Measurements from ENCODE around the gene PDZK1IP1.
"Not testable (repeated sequence)": the region's sequence is repeated elsewhere in the genome, so short reads cannot be mapped to it uniquely, and the experiment has no call there.

Gene PDZK1IP1

GRCh38 chr1:47223174-47223920 lies 33.5 kb upstream of the PDZK1IP1 start:
- DNase-seq: no peak

GRCh38 chr1:47222476-47222875 lies 32.6 kb upstream of the PDZK1IP1 start:
- no peak for DNase-seq

GRCh38 chr1:47219590-47220220 lies 29.9 kb upstream of the PDZK1IP1 start:
- no peak for DNase-seq

- no peak for DNase-seq
These were observed 29.2 kb upstream of the PDZK1IP1 start for GRCh38 chr1:47219001-47219400.

- no peak for DNase-seq
These were observed 26.6 kb upstream of the PDZK1IP1 start for GRCh38 chr1:47216278-47217059.

DNA sequence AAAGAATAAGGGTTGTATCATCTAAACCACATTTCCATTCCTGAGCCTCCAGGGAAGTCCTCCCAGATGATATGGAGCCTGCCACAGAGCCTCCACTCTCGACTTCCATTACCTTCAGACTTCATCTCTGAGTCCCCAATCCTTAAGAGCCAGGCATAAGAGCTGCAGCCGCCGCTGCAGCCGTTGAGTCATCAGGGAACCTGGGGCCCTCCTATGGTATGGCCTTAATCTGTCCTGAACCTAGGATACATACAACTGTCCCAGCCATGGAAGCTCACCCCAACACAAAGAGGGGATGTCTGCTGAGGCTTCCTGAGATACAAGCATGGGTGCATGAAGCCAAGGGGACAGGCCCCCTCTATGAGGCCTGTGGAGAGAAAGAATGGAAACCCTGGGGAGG lies 25.9 kb upstream of the PDZK1IP1 start:
- no peak for DNase-seq

- no peak for DNase-seq
These were observed 24.7 kb upstream of the PDZK1IP1 start for GRCh38 chr1:47214549-47214948.

DNA sequence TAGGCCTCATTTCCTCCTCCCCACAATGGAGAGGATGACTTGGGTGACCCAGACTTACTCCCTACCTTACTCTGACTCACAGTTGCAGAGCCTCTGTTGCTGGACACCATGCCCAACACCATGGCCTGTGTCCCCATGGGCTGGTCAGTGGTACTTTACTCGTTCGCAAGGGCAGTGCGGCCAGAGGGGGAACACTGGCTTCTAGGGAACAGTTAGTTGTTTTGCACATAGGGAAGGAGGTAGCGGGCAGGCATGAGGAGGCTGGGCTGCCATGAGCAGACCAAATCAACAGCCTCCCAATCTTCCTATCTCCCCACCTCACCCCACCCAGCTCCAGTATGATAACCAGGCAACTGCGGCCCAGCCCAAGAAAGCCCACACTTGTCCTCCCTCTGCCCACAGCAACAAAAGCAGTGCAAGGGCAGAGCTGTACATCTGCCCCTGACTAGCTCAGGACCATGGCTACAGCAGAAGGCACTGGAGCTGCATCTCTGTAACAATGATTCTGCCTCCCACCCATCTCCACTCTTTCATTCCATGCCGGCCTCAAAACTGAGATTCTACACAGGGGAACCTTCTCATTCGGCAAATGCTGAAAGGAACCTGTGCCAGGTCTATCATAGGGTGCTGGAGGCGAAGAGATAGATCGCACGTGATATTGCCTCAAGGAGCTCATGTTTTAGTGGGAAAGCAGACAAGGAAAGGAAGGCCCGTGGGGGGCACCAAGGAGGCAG lies 23.6 kb upstream of the PDZK1IP1 start:
- no peak for DNase-seq

DNA sequence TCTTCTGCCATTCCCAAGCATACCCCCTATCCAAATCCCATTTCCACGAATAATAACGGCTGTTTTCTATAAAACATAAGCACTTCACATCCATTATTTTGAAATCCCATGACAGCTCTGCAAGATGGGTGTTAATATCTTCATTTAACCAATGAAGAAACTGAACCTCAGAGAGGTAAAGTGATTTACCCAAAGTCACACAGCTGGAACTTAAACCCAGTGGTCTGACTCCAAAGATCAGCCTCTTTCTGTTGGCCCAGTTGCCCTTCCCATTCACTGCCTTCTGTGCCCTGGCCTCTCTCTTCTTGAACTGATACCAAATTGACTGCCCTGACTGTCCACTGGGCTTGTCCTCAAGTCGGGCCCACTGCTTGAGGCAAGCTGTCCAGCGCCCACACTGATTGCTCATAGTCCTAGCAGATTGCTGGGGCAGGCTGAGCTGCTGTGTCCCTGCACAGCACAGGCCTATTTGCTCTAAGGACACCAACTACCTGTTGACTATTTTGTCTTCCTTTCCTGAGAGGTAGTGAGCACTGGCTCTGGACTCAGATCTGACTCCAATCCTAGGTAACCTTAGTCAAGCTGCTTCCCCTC lies 22.9 kb upstream of the PDZK1IP1 start:
- DNase-seq: no peak

DNA sequence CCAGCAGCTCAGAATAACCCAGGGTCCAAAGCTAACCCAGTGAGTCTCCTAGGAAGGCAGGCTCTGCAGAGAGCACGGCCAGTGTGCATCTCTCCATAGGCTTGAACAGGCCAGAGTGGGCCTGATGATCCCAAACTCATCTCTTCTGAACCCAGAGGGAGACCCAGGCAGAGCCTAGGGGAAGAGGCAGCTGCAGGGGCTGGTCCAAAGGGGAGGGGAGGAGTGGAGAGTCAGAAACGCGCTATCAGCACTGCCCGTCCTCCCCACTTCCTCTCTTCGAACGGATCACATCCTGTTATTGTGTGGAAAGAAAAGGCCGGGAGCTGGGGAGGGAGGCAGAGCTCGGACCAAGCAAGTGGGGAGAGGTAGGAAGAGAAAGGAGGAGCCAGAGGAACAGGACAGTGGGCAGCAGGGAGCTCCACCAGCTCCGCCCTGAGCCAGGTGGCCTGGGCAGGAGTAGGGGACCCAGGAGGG lies 22.0 kb upstream of the PDZK1IP1 start:
- no peak for DNase-seq

GRCh38 chr1:47210666-47211065 lies 20.8 kb upstream of the PDZK1IP1 start:
- no peak for DNase-seq

DNA sequence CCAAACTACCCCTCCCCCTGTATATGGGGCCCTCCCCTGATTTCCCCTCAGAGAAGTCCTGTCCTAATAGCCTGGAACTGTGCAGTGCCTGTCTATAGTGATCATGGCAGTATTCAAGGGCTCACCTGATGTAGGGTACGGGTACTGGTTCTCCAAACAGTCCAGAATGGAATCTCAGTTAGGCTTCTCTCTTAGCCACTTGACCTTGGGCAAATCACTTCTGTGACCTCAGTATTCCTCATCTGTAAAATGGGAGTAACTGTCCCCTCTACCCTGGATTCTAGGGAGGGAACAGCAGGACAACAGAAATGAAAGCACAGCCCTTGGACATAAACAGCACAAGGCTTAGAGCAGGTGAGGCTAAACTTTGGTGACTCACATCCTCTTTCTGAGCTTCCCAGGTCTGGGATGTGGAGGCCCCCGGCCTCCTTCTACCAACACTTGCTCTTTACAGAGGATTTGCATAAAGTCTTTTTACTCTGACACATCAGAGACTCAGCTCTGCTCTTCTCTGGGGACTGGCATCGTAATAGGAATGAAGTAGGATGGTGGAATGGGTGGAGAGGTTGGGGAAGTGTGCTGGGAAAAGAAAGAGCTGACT lies 20.0 kb upstream of the PDZK1IP1 start:
- no peak for DNase-seq

DNA sequence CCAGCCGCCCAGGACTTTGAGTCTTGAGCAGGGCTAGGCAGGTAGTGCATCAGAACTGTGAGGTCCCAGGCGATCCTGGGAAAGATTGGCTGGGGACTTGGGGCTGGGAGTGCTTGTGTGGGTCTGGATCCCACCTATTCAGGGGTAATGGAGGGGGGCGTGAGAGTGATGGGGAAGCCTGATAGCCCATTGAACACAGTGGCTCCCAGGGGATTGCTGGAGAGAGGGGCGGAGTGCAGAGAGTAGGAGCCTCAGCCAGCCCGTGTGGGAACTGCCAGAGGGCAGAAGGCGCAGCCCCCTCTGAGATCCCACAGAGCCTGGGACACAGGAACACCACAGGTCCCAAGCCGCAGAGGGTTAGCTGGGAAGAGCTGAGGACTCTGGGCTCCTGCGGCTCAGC lies 19.3 kb upstream of the PDZK1IP1 start:
- no peak for DNase-seq

- no peak for DNase-seq
These were observed 18.6 kb upstream of the PDZK1IP1 start for GRCh38 chr1:47208374-47208850.

- DNase-seq: no peak
These were observed 18.1 kb upstream of the PDZK1IP1 start for GRCh38 chr1:47207803-47208373.

GRCh38 chr1:47205918-47206317 lies 16.1 kb upstream of the PDZK1IP1 start:
- DNase-seq: no peak

GRCh38 chr1:47203504-47203903 lies 13.7 kb upstream of the PDZK1IP1 start:
- not testable (repeated sequence) for DNase-seq

DNA sequence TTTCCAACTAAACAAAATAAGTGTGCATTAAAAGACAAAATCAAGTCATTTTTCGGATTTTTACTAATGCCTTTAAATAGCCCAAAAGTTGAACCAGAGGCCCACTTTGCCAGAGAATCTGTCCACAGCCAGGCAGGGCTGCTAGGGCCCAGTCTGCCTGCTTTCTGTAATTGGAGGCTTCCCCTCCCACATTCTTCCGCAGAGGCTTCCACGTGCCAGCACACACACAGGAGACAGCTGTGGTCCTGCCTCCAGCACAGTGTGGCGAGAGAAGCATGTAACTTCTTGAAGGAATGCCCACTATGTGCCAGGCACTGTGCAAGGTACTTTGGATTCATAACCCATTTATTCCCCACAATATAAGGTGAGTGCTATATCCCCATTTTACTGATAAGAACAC lies 11.3 kb upstream of the PDZK1IP1 start:
- no peak for DNase-seq

DNA sequence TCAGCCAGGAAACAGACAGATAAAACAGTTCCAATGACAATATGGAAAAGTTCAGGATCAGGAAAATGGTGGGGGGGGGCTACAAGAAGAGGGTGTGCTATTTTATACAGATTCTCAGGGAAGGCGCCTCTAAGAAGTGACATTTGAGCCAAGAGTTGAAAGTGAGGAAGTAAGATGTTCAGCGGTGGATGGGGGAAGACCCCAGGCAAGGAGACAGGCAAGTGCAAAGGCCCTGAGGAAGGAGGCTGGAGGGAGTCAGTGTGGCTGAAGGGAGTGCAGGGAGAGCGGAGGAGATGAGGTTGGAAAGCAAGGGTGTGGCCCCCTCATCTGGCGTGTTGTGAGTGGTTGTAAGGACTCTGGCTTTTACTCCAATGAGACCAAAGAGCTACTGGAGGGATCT lies 8.4 kb upstream of the PDZK1IP1 start:
- DNase-seq: no peak

DNA sequence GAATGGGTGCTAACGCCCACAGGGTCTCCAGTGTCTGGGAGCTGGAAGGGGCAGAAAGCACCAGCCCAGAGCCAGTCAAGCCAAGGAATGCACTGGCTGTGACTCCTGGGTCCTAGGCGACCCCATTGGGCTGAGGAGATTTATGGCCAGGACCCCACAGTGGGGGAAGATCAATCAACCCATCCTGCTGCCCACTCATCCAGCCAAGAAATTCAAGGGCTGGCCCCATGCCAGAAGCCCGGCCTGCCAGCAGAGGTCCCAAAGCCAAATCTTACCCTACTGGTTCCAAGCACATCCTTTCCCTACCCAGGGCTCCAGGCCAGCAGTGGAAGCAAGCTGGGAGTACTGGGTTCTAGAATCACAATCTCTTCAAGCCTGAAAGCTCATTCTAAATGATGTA lies 6.8 kb upstream of the PDZK1IP1 start:
- no peak for DNase-seq

DNA sequence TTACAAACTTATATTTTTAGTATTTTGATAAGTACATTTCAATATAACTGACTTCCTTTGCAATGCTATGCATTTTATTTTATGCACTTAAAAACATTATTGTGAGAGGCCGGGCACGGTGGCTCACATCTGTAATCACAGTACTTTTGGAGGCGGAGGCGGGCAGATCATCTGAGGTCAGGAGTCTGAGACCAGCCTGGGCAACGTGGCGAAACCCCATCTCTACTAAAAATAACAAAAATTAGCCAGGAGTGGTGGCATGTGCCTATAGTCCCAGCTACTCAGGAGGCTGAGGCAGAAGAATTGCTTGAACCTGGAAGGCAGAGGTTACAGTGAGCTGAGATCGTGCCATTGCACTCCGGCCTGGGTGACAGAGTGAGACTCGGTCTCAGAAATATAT lies 6.1 kb upstream of the PDZK1IP1 start:
- not testable (repeated sequence) for DNase-seq

GRCh38 chr1:47194311-47194710 lies 4.5 kb upstream of the PDZK1IP1 start:
- DNase-seq: no peak

Data from SHP77 (cell line).